GM12872 (cell line): ENCODE data around the gene ZNF618.

ENCODE experiments used
- CTCF ChIP-seq: IDR thresholded peaks from 3 replicates; pipeline ENCODE4 v1.5.1; 2011; ENCODE audit warnings: low read depth, mild to moderate bottlenecking, low read length, moderate library complexity; ENCODE audit not compliant: insufficient read depth

ZNF618 gene

GRCh38 chr9:114086009-114086408 lies 209.9 kb downstream of the ZNF618 start:
- TF ChIP-seq CTCF, result no peak

GRCh38 chr9:114086607-114087006 lies 210.5 kb downstream of the ZNF618 start:
- TF ChIP-seq CTCF, result no peak

- TF ChIP-seq CTCF, result no peak
Observed at GRCh38 chr9:114087721-114088120, 211.6 kb downstream of the ZNF618 start.

GRCh38 chr9:114088571-114089170 lies 212.6 kb downstream of the ZNF618 start:
- TF ChIP-seq CTCF, result no peak

GRCh38 chr9:114089206-114089840 lies 213.2 kb downstream of the ZNF618 start:
- TF ChIP-seq CTCF, result no peak

- TF ChIP-seq CTCF, result no peak
Observed at GRCh38 chr9:114090798-114091197, 214.7 kb downstream of the ZNF618 start.

GRCh38 chr9:114091711-114092110 lies 215.6 kb downstream of the ZNF618 start:
- TF ChIP-seq CTCF, result no peak
